ENCODE data around the gene PTPRH. TPM values are rescaled to one million over a fixed set of nuclear protein-coding genes. Genes with fewer than 3 reads are reported as not detected.

PTPRH gene
- total RNA-seq, 1 experiment from 2014 or later = 5.5 TPM

DNA sequence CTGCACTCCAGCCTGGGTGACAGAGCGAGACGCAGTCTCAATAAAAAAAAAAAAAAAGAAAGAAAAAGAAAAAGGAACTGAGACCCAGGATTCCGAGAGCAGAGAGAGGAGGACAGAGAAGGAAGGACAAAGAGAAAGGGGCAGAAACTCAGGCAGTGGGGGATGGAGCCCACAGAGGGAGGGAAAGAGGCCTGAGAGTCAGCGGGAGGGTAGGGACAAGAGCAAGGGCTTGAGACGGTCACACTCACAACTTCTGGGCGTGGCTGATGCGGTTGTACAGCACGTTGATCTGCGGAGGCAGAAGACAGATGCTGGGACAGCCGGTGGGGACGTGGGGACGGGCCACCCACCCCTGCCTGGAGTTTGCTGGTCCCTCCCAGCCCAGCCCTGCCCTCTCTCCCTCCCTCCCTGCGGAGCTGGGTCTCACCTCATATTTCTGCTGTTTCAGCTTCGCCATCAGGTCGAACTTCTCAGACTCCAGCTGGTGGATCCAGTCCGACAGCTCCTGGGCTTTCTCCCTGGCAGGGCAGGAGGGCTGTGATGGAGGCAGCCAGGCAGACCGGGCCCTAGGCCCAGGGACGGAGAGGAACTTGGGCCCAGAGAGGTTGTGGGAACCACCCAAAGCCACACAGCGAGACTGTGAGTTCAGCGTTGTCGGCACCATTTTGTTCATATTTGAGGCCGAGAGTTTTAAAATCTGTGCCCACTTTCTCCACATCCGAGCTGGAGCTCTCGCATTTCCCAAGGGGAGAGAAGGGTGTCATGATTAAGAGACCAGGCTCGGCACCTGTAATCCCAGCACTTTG lies 75.5 kb downstream of the PTPRH start:
- no peak for DNase-seq (ENCODE audit: low spot score)

GRCh38 chr19:55132453-55133129 lies 76.7 kb downstream of the PTPRH start:
- DNase-seq (ENCODE audit: low spot score) = no peak

GRCh38 chr19:55131421-55131820 lies 77.9 kb downstream of the PTPRH start:
- no peak for DNase-seq (ENCODE audit: low spot score)

Other genes starting within 250 kb of the PTPRH start
- gene NLRP2, start 243.1 kb downstream of the PTPRH start, total RNA-seq (2014; rRNA removed; shearing (Covaris generic)) = 0.56 TPM in 1 of 2 replicates, not detected in the other
- not detected in 2 replicates for gene GP6, start 171.2 kb downstream of the PTPRH start, total RNA-seq (2014; rRNA removed; shearing (Covaris generic))
- 18.1 and 43.0 TPM in 2 replicates for gene RDH13, start 146.4 kb downstream of the PTPRH start, total RNA-seq (2014; rRNA removed; shearing (Covaris generic))
- 2.2 and 4.3 TPM in 2 replicates for gene EPS8L1, start 133.6 kb downstream of the PTPRH start, total RNA-seq (2014; rRNA removed; shearing (Covaris generic))
- 18.0 and 26.4 TPM in 2 replicates for gene PPP1R12C, start 91.9 kb downstream of the PTPRH start, total RNA-seq (2014; rRNA removed; shearing (Covaris generic))
- 300 and 334 TPM in 2 replicates for gene TNNT1, start 60.3 kb downstream of the PTPRH start, total RNA-seq (2014; rRNA removed; shearing (Covaris generic))
- not detected in 2 replicates for gene TNNI3, start 51.8 kb downstream of the PTPRH start, total RNA-seq (2014; rRNA removed; shearing (Covaris generic))
- gene DNAAF3, start 42.9 kb downstream of the PTPRH start, total RNA-seq (2014; rRNA removed; shearing (Covaris generic)) = 7.0 and 10.1 TPM in 2 replicates
- gene SYT5, start 29.2 kb downstream of the PTPRH start, total RNA-seq (2014; rRNA removed; shearing (Covaris generic)) = 0.62 TPM in 1 of 2 replicates, not detected in the other
- 0.81 TPM in 1 of 2 replicates, not detected in the other for gene TMEM86B, start 19.3 kb upstream of the PTPRH start, total RNA-seq (2014; rRNA removed; shearing (Covaris generic))
- gene PPP6R1, start 49.5 kb upstream of the PTPRH start, total RNA-seq (2014; rRNA removed; shearing (Covaris generic)) = 29.7 and 31.8 TPM in 2 replicates
- 57.7 and 65.2 TPM in 2 replicates for gene HSPBP1, start 70.6 kb upstream of the PTPRH start, total RNA-seq (2014; rRNA removed; shearing (Covaris generic))
- 4.6 and 13.1 TPM in 2 replicates for gene BRSK1, start 74.5 kb upstream of the PTPRH start, total RNA-seq (2014; rRNA removed; shearing (Covaris generic))
- not detected in 2 replicates for gene TMEM150B, start 115.8 kb upstream of the PTPRH start, total RNA-seq (2014; rRNA removed; shearing (Covaris generic))
- 5.4 and 7.9 TPM in 2 replicates for gene KMT5C, start 130.4 kb upstream of the PTPRH start, total RNA-seq (2014; rRNA removed; shearing (Covaris generic))
- gene COX6B2, start 145.2 kb upstream of the PTPRH start, total RNA-seq (2014; rRNA removed; shearing (Covaris generic)) = 0.95 TPM in 1 of 2 replicates, not detected in the other
- gene GARIN5B, start 153.8 kb upstream of the PTPRH start, total RNA-seq (2014; rRNA removed; shearing (Covaris generic)) = not detected in 2 replicates
- 1.4 and 1.8 TPM in 2 replicates for gene IL11, start 161.0 kb upstream of the PTPRH start, total RNA-seq (2014; rRNA removed; shearing (Covaris generic))
- not detected in 2 replicates for gene TMEM190, start 167.3 kb upstream of the PTPRH start, total RNA-seq (2014; rRNA removed; shearing (Covaris generic))
- not detected in 2 replicates for gene TMEM238, start 174.8 kb upstream of the PTPRH start, total RNA-seq (2014; rRNA removed; shearing (Covaris generic))
- gene RPL28, start 176.4 kb upstream of the PTPRH start, total RNA-seq (2014; rRNA removed; shearing (Covaris generic)) = 1,100 and 1,282 TPM in 2 replicates
- gene UBE2S, start 198.3 kb upstream of the PTPRH start, total RNA-seq (2014; rRNA removed; shearing (Covaris generic)) = 284 and 324 TPM in 2 replicates
- not detected in 2 replicates for gene SHISA7, start 233.8 kb upstream of the PTPRH start, total RNA-seq (2014; rRNA removed; shearing (Covaris generic))

Data from H4 (cell line).